Pancreas (tissue), 10 donors: ENCODE measurements around the gene HOTAIR. TPM values are rescaled to one million over a fixed set of nuclear protein-coding genes. Genes with fewer than 3 reads are reported as not detected.

Experiments
- ATAC-seq, 4 donors: fragments of 200-7000 bp; cut with Tn5 transposase; one replicate each; pipeline versions ENCODE4 v1.8.0 to v1.9.1; 2020; ENCODE audit warnings: mild to moderate bottlenecking in 4 of 4, moderate library complexity in 4 of 4
- DNase-seq, 6 donors: peaks; one replicate each; pipeline ENCODE4 v3.0.0-alpha.2; 2020
- FAIRE-seq: peaks from 2 replicates; lab custom pipeline; 2012; peaks lifted over from hg19 to GRCh38; lab: Jason Lieb, UNC
- H3K27ac ChIP-seq, 4 donors: fragments of 200-600 bp; sonication (generic); 1 replicate in 3 of 4; 2 replicates in 1 of 4; pipeline versions ENCODE4 v1.5.0 to v1.8.0; 2020
- H3K27me3 ChIP-seq, 4 donors: fragments of 200-600 bp; one replicate each; pipeline ENCODE4 v1.8.0; 2021
- H3K36me3 ChIP-seq, 3 donors: fragments of 200-600 bp; sonication (generic) in 1 of 3; one replicate each; pipeline versions ENCODE4 v1.5.0 to v1.8.0; 2020 to 2021
- H3K4me1 ChIP-seq, 3 donors: fragments of 200-600 bp; one replicate each; pipeline ENCODE4 v1.8.0; 2021
- H3K4me3 ChIP-seq, 4 donors: fragments of 200-600 bp; sonication (generic) in 2 of 4; one replicate each; pipeline versions ENCODE4 v1.5.0 to v1.8.0; 2020 to 2021
- H3K9me3 ChIP-seq, 4 donors: fragments of 200-600 bp; one replicate each; pipeline ENCODE4 v1.8.0; 2021
- CTCF ChIP-seq, 4 donors: fragments of 200-600 bp; sonication (generic) in 3 of 4; IDR thresholded peaks; one replicate each; pipeline versions ENCODE4 v1.5.0 to v1.8.0; 2021; ENCODE audit warnings: antibody characterized with exemption in 4 of 4
- WGBS, 2 donors: extraction: QIAGEN DNeasy Blood & Tissue Kit; methylation state at CpG; one replicate each; pipeline ENCODE4 v1.1.7; 2013; 5-methylcytosine and 5-hydroxymethylcytosine counted together
- intact Hi-C, 3 donors: fragments of 100-400 bp; cut with DNase I; formaldehyde crosslinking; loops; one replicate each; pipeline versions ENCODE4 v1.11.1 to v1.14.2; 2022
- polyA plus RNA-seq, 2 donors: library from polyadenylated mRNA; stranded (reverse); fragments of 200-250 nt; gene quantifications; one replicate each; pipeline ENCODE4 v1.2.3, GENCODE V29; 2013
- total RNA-seq, 6 donors: library from RNA; stranded (reverse); fragmentation: NEBNext Ultra II Directional in 4 of 6; extraction: Animal tissue kit (Norgen Biotek cat#: 25700) in 4 of 6; gene quantifications; one replicate each; pipeline versions ENCODE4 v1.2.1 to v1.2.4, GENCODE V29; 2021 to 2023
- donor health status: healthy with polysubstance abuse.
- donor health status: DM: no; HTN: no; CAD: no; lungs with moderate emphysema.
- donor health status: DM: no; HTN: no; CAD: no.
- donor health status: control.
- donor health status: control.
- donor health status: Bipolar disorder and iron deficiency.
- donor health status: DM: yes; HTN: yes; CAD: no.
- donor health status: DM: no; HTN: no; CAD: no.
- donor health status: DM: no; HTN: no; CAD: no.
- donor health status: DM: yes; HTN: yes; CAD: no.

The HOTAIR gene
- total and polyA plus RNA-seq, 8 donors, result not detected

DNA sequence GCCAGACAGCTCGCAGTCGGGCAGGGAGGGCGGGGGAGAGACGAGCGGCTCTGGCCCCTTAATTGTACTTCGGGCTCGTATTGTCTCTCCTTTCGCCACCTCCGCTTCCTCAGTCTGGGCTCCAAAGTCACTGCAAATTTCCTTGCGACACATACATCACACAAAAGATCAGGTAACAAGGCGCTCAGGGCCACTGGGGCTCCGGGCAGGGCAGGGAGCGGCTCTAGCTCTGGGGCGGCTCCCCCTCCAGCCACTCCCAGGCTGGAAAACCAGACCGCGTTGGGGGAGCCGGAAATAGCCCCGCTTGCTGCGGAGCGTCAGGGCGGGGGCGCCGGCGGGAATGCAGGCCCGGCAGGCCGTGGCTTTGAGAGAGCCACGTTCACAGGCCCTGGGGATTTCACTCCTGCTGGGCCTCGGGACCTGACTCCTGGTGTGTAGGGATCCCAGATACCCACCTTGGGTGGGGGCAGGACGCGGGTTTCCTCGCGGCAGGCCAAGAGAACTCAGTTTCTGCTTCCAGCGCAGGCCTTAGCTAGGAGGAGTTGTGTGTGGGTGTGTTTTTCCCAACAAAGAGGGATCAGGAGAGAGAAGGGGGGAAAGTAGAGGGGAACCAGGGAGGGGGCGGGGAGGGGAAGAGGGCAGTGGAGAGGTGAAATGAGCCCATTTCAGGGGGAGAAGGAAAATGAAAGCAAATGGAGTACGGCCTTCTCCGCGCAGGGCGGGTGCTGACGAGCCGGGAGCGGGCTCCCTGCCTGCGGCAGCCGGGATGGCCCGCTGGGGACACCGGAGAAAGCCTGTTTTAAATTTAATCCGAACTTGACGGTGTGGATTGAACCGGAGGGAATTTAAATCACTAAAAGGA is 20.9 kb upstream of the HOTAIR start:
- ATAC-seq, result peak; percentile 14 to 57 (median 21)
- TF ChIP-seq CTCF (IDR thresholded peaks at IDR 0.05), result no peak
- no peaks in the 10 kb centered on the region for H3K9me3 ChIP-seq
- H3K27ac ChIP-seq, result no peak overlapping the region
- peaks cover 0 to 16% (median 12%) of the 10 kb centered on the region in 3 donors for H3K4me1 ChIP-seq
- intact Hi-C loops, result no loop called here
- WGBS, 2 donors, result 12 to 15% methylated on average over 48 of the region's 48 CpGs
- FAIRE-seq, result no peak
- peaks cover 0 to 81% (median 14%) of the 10 kb centered on the region in 4 donors for H3K27me3 ChIP-seq
- DNase-seq, result peak in 1 of 6 donors; percentile 27
- H3K36me3 ChIP-seq, result no peaks in the 10 kb centered on the region
- peak overlapping the region in 2 of 4 donors; percentile 15 to 43 for H3K4me3 ChIP-seq

DNA sequence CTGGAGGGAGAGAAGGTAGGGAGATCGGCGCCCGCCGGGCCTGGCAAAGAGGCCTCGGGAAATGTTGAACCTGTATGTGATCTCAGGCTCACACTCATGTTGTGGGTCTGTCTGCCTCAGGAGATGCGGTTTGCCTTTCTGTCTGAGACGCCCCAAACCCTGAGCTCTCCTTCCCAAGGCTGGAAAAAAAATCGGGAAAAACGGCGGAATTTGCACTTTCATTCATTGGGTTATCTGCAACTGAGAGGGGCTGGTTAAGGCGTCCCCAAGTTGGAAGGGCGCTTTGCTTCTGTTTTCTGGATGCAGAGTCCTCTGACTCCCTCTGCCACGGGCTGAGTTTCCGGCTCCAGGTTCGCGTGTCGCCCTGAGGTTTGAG is 20.2 kb upstream of the HOTAIR start:
- intact Hi-C loops, result no loop called here
- Histone ChIP-seq H3K27me3 (peaks cover 0 to 81% (median 12%) of the 10 kb centered on the region in 4 donors), H3K36me3 (no peaks in the 10 kb centered on the region), H3K4me3 (peak overlapping the region in 1 of 4 donors; percentile 43), H3K27ac (no peak overlapping the region), H3K9me3 (no peaks in the 10 kb centered on the region), H3K4me1 (peaks cover 0 to 16% (median 12%) of the 10 kb centered on the region in 3 donors)
- WGBS, 2 donors, result 7 to 9% methylated on average over 17 of the region's 17 CpGs
- DNase-seq, result no peak
- FAIRE-seq, result no peak
- peak in 3 of 4 donors; percentile 11 to 43 (median 28) for ATAC-seq
- TF ChIP-seq CTCF (IDR thresholded peaks at IDR 0.05), result no peak

DNA sequence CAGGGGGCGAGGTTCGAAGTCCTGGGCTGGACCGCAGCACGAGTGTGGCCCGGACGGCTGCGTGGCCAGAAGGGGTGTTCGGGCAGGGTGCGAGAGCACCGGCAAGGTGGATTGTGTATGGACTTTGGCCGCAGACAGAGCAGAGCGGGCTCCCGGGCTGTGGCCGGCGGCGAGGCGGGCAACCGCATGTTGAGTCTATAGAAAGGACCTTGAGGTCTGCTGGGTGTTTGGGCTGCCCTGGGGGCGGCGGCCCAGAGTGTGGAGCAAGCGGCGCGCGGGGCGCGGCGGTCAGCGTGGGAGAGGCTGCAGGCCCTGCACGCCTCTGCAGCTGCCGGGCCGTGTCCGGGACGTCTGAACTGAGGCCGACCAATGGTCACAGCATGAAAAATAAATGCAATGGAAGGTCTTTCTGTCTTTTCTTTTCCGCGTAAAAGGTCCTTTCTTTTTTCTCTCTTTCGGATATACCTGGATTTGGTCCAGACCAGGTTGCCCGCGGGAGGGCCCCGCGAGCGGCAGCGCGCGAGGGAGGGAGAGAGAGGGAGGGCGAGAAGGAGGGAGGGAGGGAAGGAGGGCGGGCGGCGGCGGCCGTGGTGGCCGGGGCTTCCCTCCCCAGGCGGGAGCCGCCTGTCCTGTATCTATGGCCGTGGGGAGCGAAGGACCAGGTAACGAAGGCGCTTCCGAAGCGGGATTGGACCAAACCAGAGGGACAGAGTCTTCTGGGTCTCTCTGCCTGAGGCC is 19.7 kb upstream of the HOTAIR start:
- Histone ChIP-seq H3K27ac (no peak overlapping the region), H3K4me3 (peak overlapping the region in 2 of 4 donors; percentile 10 to 43), H3K9me3 (no peaks in the 10 kb centered on the region), H3K27me3 (peaks cover 0 to 81% (median 11%) of the 10 kb centered on the region in 4 donors), H3K36me3 (no peaks in the 10 kb centered on the region), H3K4me1 (peaks cover 0 to 16% (median 14%) of the 10 kb centered on the region in 3 donors)
- intact Hi-C loops, result no loop called here
- no peak for FAIRE-seq
- DNase-seq, result peak in 2 of 6 donors; percentile 14 to 71
- ATAC-seq, result peak; percentile 35 to 69 (median 59)
- no peak for TF ChIP-seq CTCF (IDR thresholded peaks at IDR 0.05)
- WGBS, 2 donors, result 3 to 4% methylated on average over 46 to 60 of the region's 60 CpGs

DNA sequence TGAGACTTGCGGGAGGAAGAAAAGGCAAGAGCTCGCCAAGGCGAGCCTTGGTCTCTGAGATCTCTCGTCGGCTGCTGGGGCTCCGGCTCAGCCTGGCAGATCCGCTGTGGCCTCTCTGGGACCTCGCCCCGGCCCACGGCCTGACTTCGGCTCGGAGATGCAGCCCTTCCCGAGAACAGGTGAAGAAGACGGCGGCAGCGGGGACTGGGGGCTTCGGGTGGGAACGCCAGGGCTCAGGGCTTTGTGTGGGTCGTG is 19.2 kb upstream of the HOTAIR start:
- ATAC-seq (peak in 1 of 4 donors; percentile 6), FAIRE-seq (no peak), DNase-seq (no peak)
- H3K9me3 ChIP-seq, result no peaks in the 10 kb centered on the region
- peaks cover 3 to 85% (median 11%) of the 10 kb centered on the region in 4 donors for H3K27me3 ChIP-seq
- no peak overlapping the region for H3K4me3 ChIP-seq
- no peak for TF ChIP-seq CTCF (IDR thresholded peaks at IDR 0.05)
- WGBS, 2 donors, result 10 to 11% methylated on average over 19 of the region's 19 CpGs
- intact Hi-C loops, result no loop called here
- peaks cover 0 to 16% (median 16%) of the 10 kb centered on the region in 3 donors for H3K4me1 ChIP-seq
- no peak overlapping the region for H3K27ac ChIP-seq
- no peaks in the 10 kb centered on the region for H3K36me3 ChIP-seq
